Keratinocyte (primary cell): ENCODE measurements around the gene CENATAC. TPM values are rescaled to one million over a fixed set of nuclear protein-coding genes. Genes with fewer than 3 reads are reported as not detected.
"Not testable (repeated sequence)": the region's sequence is repeated elsewhere in the genome, so short reads cannot be mapped to it uniquely, and the experiment has no call there.

Experiments
- DNase-seq: peaks from one replicate; pipeline ENCODE4 v3.0.0-alpha.2; 2011; ENCODE audit warnings: low read depth, missing footprints, low spot score
- FAIRE-seq: peaks from 2 replicates; lab custom pipeline; 2011; peaks lifted over from hg19 to GRCh38; lab: Jason Lieb, UNC
- H2AFZ ChIP-seq: 2 replicates; pipeline ENCODE4 v1.6.0; 2012; ENCODE audit warnings: low read length, control low read depth, inconsistent platforms; ENCODE audit not compliant: control insufficient read depth
- H3K27ac ChIP-seq: 2 replicates; pipeline ENCODE4 v1.5.1; 2011; ENCODE audit warnings: low read length; ENCODE audit not compliant: control insufficient read depth, insufficient read depth
- H3K27me3 ChIP-seq: 3 replicates; pipeline ENCODE4 v1.6.0; 2011; ENCODE audit warnings: low read length; ENCODE audit not compliant: control insufficient read depth, insufficient read depth; ENCODE audit errors: extremely low read depth
- H3K36me3 ChIP-seq, 2 experiments: 2 replicates in 1 of 2; 3 replicates in 1 of 2; pipeline ENCODE4 v1.5.1; 2011; ENCODE audit warnings: low read length in 2 of 2, mild to moderate bottlenecking in 1 of 2; ENCODE audit not compliant: control insufficient read depth in 2 of 2, insufficient read depth in 2 of 2; ENCODE audit errors: extremely low read depth in 1 of 2
- H3K4me1 ChIP-seq: 3 replicates; pipeline ENCODE4 v1.5.1; 2011; ENCODE audit warnings: low read length; ENCODE audit not compliant: control insufficient read depth, insufficient read depth; ENCODE audit errors: extremely low read depth
- H3K4me2 ChIP-seq: 3 replicates; pipeline ENCODE4 v1.6.0; 2011; ENCODE audit warnings: low read depth, low read length; ENCODE audit not compliant: control insufficient read depth, insufficient read depth; ENCODE audit errors: extremely low read depth
- H3K4me3 ChIP-seq, 3 experiments: fragments of 200-600 bp in 1 of 3; sonication (generic) in 1 of 3; 2 replicates in 2 of 3; 3 replicates in 1 of 3; pipeline ENCODE4 v1.5.1; 2011 to 2016; ENCODE audit warnings: low read length in 3 of 3, mild to moderate bottlenecking in 3 of 3, control low read depth in 2 of 3, inconsistent platforms in 1 of 3, low read depth in 1 of 3, mixed read lengths in 1 of 3, mixed run types in 1 of 3, moderate library complexity in 1 of 3; ENCODE audit not compliant: control insufficient read depth in 2 of 3, insufficient read depth in 2 of 3; ENCODE audit errors: extremely low read depth in 1 of 3
- H3K79me2 ChIP-seq: 2 replicates; pipeline ENCODE4 v1.6.0; 2012; ENCODE audit warnings: low read length; ENCODE audit not compliant: control insufficient read depth, insufficient read depth
- H3K9ac ChIP-seq: 3 replicates; pipeline ENCODE4 v1.6.0; 2011; ENCODE audit warnings: low read length; ENCODE audit not compliant: control insufficient read depth, insufficient read depth; ENCODE audit errors: extremely low read depth
- H3K9me1 ChIP-seq: 3 replicates; pipeline ENCODE4 v1.6.0; 2011; ENCODE audit warnings: low read length; ENCODE audit not compliant: control insufficient read depth, insufficient read depth; ENCODE audit errors: extremely low read depth
- H3K9me3 ChIP-seq: 2 replicates; pipeline ENCODE4 v1.5.1; 2012; ENCODE audit warnings: low read depth, low read length; ENCODE audit not compliant: control insufficient read depth
- H4K20me1 ChIP-seq: 3 replicates; pipeline ENCODE4 v1.6.0; 2011; ENCODE audit warnings: low read length; ENCODE audit not compliant: control insufficient read depth, insufficient read depth; ENCODE audit errors: extremely low read depth
- EZH2 ChIP-seq: IDR thresholded peaks from one replicate; pipeline ENCODE4 v1.6.1; 2012; ENCODE audit warnings: inconsistent platforms, mild to moderate bottlenecking, low read length, moderate library complexity
- dilution Hi-C: fragments of 300-500 bp; cut with MboI; formaldehyde crosslinking; loops from one replicate; pipeline ENCODE4 v1.7.0; 2020; ENCODE audit warnings: low sequenced_read_pairs; ENCODE audit not compliant: extremely low pct_ligation_motif_present
- polyA plus RNA-seq, 5 experiments: library from polyadenylated mRNA; depleted of rRNA in 3 of 5; stranded (reverse) in 3 of 5; stranded (forward) in 1 of 5; unstranded in 1 of 5; fragments of >200 nt; gene quantifications; 1 replicate in 1 of 5; 2 replicates in 3 of 5; 3 replicates in 1 of 5; pipeline versions ENCODE4 v1.2.1 to v1.2.3, GENCODE V29; 2011 to 2012; ENCODE audit warnings: missing spikeins in 2 of 5, low read depth in 1 of 5, low replicate concordance in 1 of 5
- TF ChIP-seq, protein P1 (sequence below), 3 experiments: IDR thresholded peaks in 1 of 3; conservative IDR thresholded peaks in 1 of 3; optimal IDR thresholded peaks in 1 of 3; 2 replicates in 2 of 3; 3 replicates in 1 of 3; pipeline versions ENCODE3 to v1.5.1; 2011; ENCODE audit warnings: low read length in 3 of 3, mild to moderate bottlenecking in 3 of 3, moderate library complexity in 2 of 3, control low read depth in 1 of 3, inconsistent platforms in 1 of 3; ENCODE audit not compliant: insufficient read depth in 2 of 3; ENCODE audit errors: extremely low read depth in 1 of 3

CENATAC gene
- polyA plus RNA-seq, 1 donor (not counting 4 experiments of a cell fraction or from before 2014, with no cell fraction given) = 22.6 TPM

- H3K36me3 ChIP-seq = no peaks in the 10 kb centered on the region
- H2AFZ ChIP-seq = no peak overlapping the region
- FAIRE-seq (no peak), DNase-seq (no peak)
- H3K9me1 ChIP-seq = no peaks in the 10 kb centered on the region
- no peaks in the 10 kb centered on the region for H3K79me2 ChIP-seq
- H3K4me3 ChIP-seq = no peak overlapping the region
- H3K9me3 ChIP-seq = no peaks in the 10 kb centered on the region
- no peak for TF ChIP-seq EZH2
- TF ChIP-seq, protein P1, sequence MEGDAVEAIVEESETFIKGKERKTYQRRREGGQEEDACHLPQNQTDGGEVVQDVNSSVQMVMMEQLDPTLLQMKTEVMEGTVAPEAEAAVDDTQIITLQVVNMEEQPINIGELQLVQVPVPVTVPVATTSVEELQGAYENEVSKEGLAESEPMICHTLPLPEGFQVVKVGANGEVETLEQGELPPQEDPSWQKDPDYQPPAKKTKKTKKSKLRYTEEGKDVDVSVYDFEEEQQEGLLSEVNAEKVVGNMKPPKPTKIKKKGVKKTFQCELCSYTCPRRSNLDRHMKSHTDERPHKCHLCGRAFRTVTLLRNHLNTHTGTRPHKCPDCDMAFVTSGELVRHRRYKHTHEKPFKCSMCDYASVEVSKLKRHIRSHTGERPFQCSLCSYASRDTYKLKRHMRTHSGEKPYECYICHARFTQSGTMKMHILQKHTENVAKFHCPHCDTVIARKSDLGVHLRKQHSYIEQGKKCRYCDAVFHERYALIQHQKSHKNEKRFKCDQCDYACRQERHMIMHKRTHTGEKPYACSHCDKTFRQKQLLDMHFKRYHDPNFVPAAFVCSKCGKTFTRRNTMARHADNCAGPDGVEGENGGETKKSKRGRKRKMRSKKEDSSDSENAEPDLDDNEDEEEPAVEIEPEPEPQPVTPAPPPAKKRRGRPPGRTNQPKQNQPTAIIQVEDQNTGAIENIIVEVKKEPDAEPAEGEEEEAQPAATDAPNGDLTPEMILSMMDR (optimal IDR thresholded peaks at IDR 0.05 in 1 of 3, IDR thresholded peaks at IDR 0.05 in 1 of 3, conservative IDR thresholded peaks at IDR 0.05 in 1 of 3; ENCODE audit: extremely low read depth in 1 of 3, insufficient read depth in 2 of 3, low read length in 3 of 3) = no peak
- H3K27ac ChIP-seq = no peak overlapping the region
- no peaks in the 10 kb centered on the region for H4K20me1 ChIP-seq
- H3K9ac ChIP-seq = no peak overlapping the region
- H3K27me3 ChIP-seq = no peaks in the 10 kb centered on the region
- no peaks in the 10 kb centered on the region for H3K4me1 ChIP-seq
- H3K4me2 ChIP-seq = no peak overlapping the region
- dilution Hi-C loops = no loop called here
Observed at GRCh38 chr11:118979434-118979833, 18.5 kb upstream of the CENATAC start.

DNA sequence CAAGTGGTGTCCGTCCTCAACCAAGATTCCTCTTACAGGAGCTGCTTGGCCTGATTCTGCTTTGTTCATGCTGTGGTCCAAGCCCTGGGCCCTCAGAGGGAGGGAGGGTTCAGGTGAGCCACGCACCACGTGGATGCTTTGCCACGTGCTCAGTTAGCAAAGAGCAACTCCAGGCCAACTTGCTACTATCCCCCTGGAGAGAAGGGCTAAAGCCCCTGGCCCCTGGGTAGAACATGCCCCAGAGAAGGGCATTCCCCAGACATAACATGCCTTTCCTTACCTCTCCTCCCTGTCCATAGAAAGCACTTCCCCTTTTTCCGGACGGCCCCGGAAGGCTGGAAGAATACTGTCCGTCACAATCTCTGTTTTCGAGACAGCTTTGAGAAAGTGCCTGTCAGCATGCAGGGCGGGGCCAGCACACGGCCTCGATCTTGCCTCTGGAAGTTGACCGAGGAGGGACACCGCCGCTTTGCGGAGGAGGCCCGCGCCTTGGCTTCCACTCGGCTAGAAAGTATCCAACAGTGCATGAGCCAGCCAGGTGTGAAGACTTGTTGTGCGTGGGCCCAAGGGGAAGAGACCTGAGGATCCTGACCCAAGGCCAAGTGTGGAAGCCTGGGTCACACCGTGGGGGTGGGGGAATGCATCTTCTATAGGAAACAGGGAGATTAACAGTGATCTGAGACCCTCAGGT, 17.6 kb upstream of the CENATAC start:
- no peak for TF ChIP-seq EZH2
- TF ChIP-seq, protein P1 (optimal IDR thresholded peaks at IDR 0.05 in 1 of 3, IDR thresholded peaks at IDR 0.05 in 1 of 3, conservative IDR thresholded peaks at IDR 0.05 in 1 of 3; ENCODE audit: extremely low read depth in 1 of 3, insufficient read depth in 2 of 3, low read length in 3 of 3) = no peak
- Histone ChIP-seq H2AFZ (no peak overlapping the region), H3K9ac (no peak overlapping the region), H3K36me3 (no peaks in the 10 kb centered on the region), H3K79me2 (no peaks in the 10 kb centered on the region), H3K9me1 (no peaks in the 10 kb centered on the region), H4K20me1 (no peaks in the 10 kb centered on the region), H3K9me3 (no peaks in the 10 kb centered on the region), H3K4me1 (no peaks in the 10 kb centered on the region), H3K27me3 (no peaks in the 10 kb centered on the region), H3K4me2 (no peak overlapping the region), H3K27ac (no peak overlapping the region), H3K4me3 (no peak overlapping the region)
- DNase-seq = no peak
- dilution Hi-C loops = no loop called here
- FAIRE-seq = no peak

DNA sequence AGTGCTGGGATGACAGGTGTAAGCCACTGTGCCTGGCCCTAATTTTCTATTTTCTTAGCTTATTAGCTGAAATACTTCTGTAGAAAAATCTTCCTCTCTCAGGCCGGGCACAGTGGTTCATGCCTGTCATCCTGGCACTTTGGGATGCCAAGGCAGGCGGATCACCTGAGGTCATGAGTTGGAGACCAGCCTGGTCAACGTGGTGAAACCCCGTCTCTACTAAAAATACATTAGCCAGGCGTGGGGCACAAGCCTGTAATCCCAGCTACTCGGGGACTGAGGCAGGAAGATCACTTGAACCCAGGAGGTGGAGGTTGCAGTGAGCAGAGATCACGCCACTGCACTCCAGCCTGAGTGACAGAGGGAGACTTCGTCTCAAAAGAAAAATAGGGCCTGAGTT, 13.6 kb upstream of the CENATAC start:
- H3K4me1 ChIP-seq, H3K27ac ChIP-seq, H3K9me1 ChIP-seq, H3K4me2 ChIP-seq, H4K20me1 ChIP-seq, H3K27me3 ChIP-seq, H3K9ac ChIP-seq, H3K79me2 ChIP-seq, FAIRE-seq, H3K4me3 ChIP-seq, dilution Hi-C loops, H3K9me3 ChIP-seq, H2AFZ ChIP-seq, H3K36me3 ChIP-seq, DNase-seq: not testable (repeated sequence)
